Upper lobe of left lung (tissue), 6 donors: Measurements from ENCODE around the gene BRD7. TPM values are rescaled to one million over a fixed set of nuclear protein-coding genes. Genes with fewer than 3 reads are reported as not detected.

Experiments
- ATAC-seq, 2 donors: fragments of 200-7000 bp; cut with Tn5 transposase; one replicate each; pipeline ENCODE4 v1.9.1; 2022; ENCODE audit warnings: mild to moderate bottlenecking in 2 of 2, moderate library complexity in 2 of 2; ENCODE audit not compliant: low FRiP score in 2 of 2
- DNase-seq, 2 donors: peaks; one replicate each; pipeline ENCODE4 v3.0.0-alpha.2; 2019 to 2020
- H3K27ac ChIP-seq, 4 donors: fragments of 200-600 bp; sonication (generic); one replicate each; pipeline ENCODE4 v1.5.1; 2016 to 2019
- H3K27me3 ChIP-seq, 4 donors: fragments of 200-600 bp; sonication (generic); one replicate each; pipeline ENCODE4 v1.5.1; 2017 to 2019
- H3K36me3 ChIP-seq, 4 donors: fragments of 200-600 bp; sonication (generic); one replicate each; pipeline ENCODE4 v1.5.1; 2016 to 2019
- H3K4me1 ChIP-seq, 4 donors: fragments of 200-600 bp; sonication (generic); one replicate each; pipeline ENCODE4 v1.5.1; 2018 to 2019
- H3K4me3 ChIP-seq, 4 donors: fragments of 200-600 bp; sonication (generic); one replicate each; pipeline ENCODE4 v1.5.1; 2017 to 2019; ENCODE audit warnings: mild to moderate bottlenecking in 2 of 4, moderate library complexity in 1 of 4
- H3K9me3 ChIP-seq, 4 donors: fragments of 200-600 bp; sonication (generic); one replicate each; pipeline ENCODE4 v1.5.1; 2018 to 2019
- CTCF ChIP-seq, 6 experiments: fragments of 450-650 bp in 4 of 6; fragments of 200-600 bp in 2 of 6; sonication (generic) in 2 of 6; IDR thresholded peaks; one replicate each; pipeline ENCODE4 v1.5.1; 2016 to 2019; ENCODE audit warnings: antibody characterized with exemption in 6 of 6
- EP300 ChIP-seq, 4 donors: sonication (generic); formaldehyde crosslinking; IDR thresholded peaks; one replicate each; pipeline ENCODE4 v1.5.1; 2017; ENCODE audit warnings: antibody characterized with exemption in 4 of 4, control low read depth in 2 of 4
- POLR2A ChIP-seq, 4 donors: fragments of 450-650 bp; IDR thresholded peaks; one replicate each; pipeline ENCODE4 v1.5.1; 2016 to 2017; ENCODE audit warnings: antibody characterized with exemption in 4 of 4, mild to moderate bottlenecking in 2 of 4
- POLR2AphosphoS5 ChIP-seq, 2 donors: sonication (generic); formaldehyde crosslinking; IDR thresholded peaks; one replicate each; pipeline ENCODE4 v1.5.1; 2017; ENCODE audit warnings: antibody characterized with exemption in 2 of 2
- WGBS, 2 donors: methylation state at CpG; one replicate each; pipeline ENCODE4 v1.1.5; 2017 to 2018; 5-methylcytosine and 5-hydroxymethylcytosine counted together
- total RNA-seq, 6 donors: library from RNA; depleted of rRNA in 4 of 6; stranded (reverse); fragments of >200 nt in 4 of 6; gene quantifications; one replicate each; pipeline versions ENCODE4 v1.1.0 to v1.2.1, GENCODE V29; 2016 to 2021
- donor health status: DM: no; HTN: no; CAD: no; lungs with moderate emphysema.
- donor health status: DM: no; HTN: yes; CAD: no; lungs with severe emphysema.

The BRD7 gene
- total RNA-seq, 6 donors from 2014 or later = 41.5 to 68.2 (median 53.4) TPM

GRCh38 chr16:50282010-50282538, 86.7 kb downstream of the BRD7 start:
- Histone ChIP-seq H3K9me3 (no peaks in the 10 kb centered on the region), H3K27me3 (no peaks in the 10 kb centered on the region), H3K4me1 (peaks cover 41 to 77% (median 68%) of the 10 kb centered on the region in 4 donors), H3K36me3 (no peaks in the 10 kb centered on the region), H3K4me3 (peak overlapping the region in 2 of 4 donors; percentile 20 to 24), H3K27ac (peak overlapping the region; percentile 70 to 86 (median 80))
- peak; percentile 80 to 86 for ATAC-seq
- peak; percentile 86 to 89 for DNase-seq
- TF ChIP-seq POLR2AphosphoS5 (IDR thresholded peaks at IDR 0.05) (peak; percentile 27 to 56), POLR2A (IDR thresholded peaks at IDR 0.05) (no peak)
- 43 to 57% methylated on average over 3 to 7 of the region's 7 CpGs for WGBS, 2 donors

GRCh38 chr16:50281391-50282009, 87.3 kb downstream of the BRD7 start:
- DNase-seq (peak in 1 of 2 donors; percentile 39), ATAC-seq (no peak)
- Histone ChIP-seq H3K36me3 (no peaks in the 10 kb centered on the region), H3K27me3 (no peaks in the 10 kb centered on the region), H3K4me3 (peak overlapping the region in 2 of 4 donors; percentile 20 to 24), H3K4me1 (peaks cover 41 to 77% (median 68%) of the 10 kb centered on the region in 4 donors), H3K27ac (peak overlapping the region; percentile 70 to 86 (median 80)), H3K9me3 (no peaks in the 10 kb centered on the region)
- TF ChIP-seq EP300 (IDR thresholded peaks at IDR 0.05) (no peak), POLR2AphosphoS5 (IDR thresholded peaks at IDR 0.05) (no peak), POLR2A (IDR thresholded peaks at IDR 0.05) (no peak), CTCF (IDR thresholded peaks at IDR 0.05) (no peak)
- 60 to 72% methylated on average over 9 to 21 of the region's 21 CpGs for WGBS, 2 donors

GRCh38 chr16:50280932-50281331, 87.9 kb downstream of the BRD7 start:
- no peaks in the 10 kb centered on the region for H3K9me3 ChIP-seq
- no peaks in the 10 kb centered on the region for H3K27me3 ChIP-seq
- no peaks in the 10 kb centered on the region for H3K36me3 ChIP-seq
- H3K27ac ChIP-seq = peak overlapping the region; percentile 70 to 86 (median 80)
- TF ChIP-seq CTCF (IDR thresholded peaks at IDR 0.05) = no peak
- no peak for TF ChIP-seq EP300 (IDR thresholded peaks at IDR 0.05)
- TF ChIP-seq POLR2AphosphoS5 (IDR thresholded peaks at IDR 0.05) = no peak
- TF ChIP-seq POLR2A (IDR thresholded peaks at IDR 0.05) = no peak
- no peak for ATAC-seq
- no peak for DNase-seq
- peaks cover 41 to 81% (median 72%) of the 10 kb centered on the region in 4 donors for H3K4me1 ChIP-seq
- H3K4me3 ChIP-seq = peak overlapping the region in 1 of 4 donors; percentile 24
- 91 to 100% methylated on average over 1 to 5 of the region's 5 CpGs for WGBS, 2 donors

GRCh38 chr16:50279504-50279865, 89.3 kb downstream of the BRD7 start:
- 53 to 55% methylated on average over 2 of the region's 2 CpGs for WGBS, 2 donors
- H3K9me3 ChIP-seq = no peaks in the 10 kb centered on the region
- ATAC-seq (no peak), DNase-seq (no peak)
- H3K4me1 ChIP-seq = peaks cover 36 to 79% (median 67%) of the 10 kb centered on the region in 4 donors
- H3K36me3 ChIP-seq = no peaks in the 10 kb centered on the region
- no peaks in the 10 kb centered on the region for H3K27me3 ChIP-seq
- H3K27ac ChIP-seq = peak overlapping the region; percentile 30 to 68 (median 53)
- TF ChIP-seq POLR2AphosphoS5 (IDR thresholded peaks at IDR 0.05) (no peak), EP300 (IDR thresholded peaks at IDR 0.05) (no peak)
- peak overlapping the region in 1 of 4 donors; percentile 1 for H3K4me3 ChIP-seq

GRCh38 chr16:50278251-50278650, 90.5 kb downstream of the BRD7 start:
- Histone ChIP-seq H3K4me3 (no peak overlapping the region), H3K36me3 (no peaks in the 10 kb centered on the region), H3K27me3 (no peaks in the 10 kb centered on the region), H3K4me1 (peaks cover 25 to 77% (median 63%) of the 10 kb centered on the region in 4 donors), H3K9me3 (no peaks in the 10 kb centered on the region), H3K27ac (peak overlapping the region in 1 of 4 donors; percentile 62)
- ATAC-seq = no peak
- 77 to 86% methylated on average over 3 of the region's 3 CpGs for WGBS, 2 donors
- no peak for DNase-seq
- TF ChIP-seq EP300 (IDR thresholded peaks at IDR 0.05) = no peak
- TF ChIP-seq POLR2AphosphoS5 (IDR thresholded peaks at IDR 0.05) = no peak
- no peak for TF ChIP-seq POLR2A (IDR thresholded peaks at IDR 0.05)
- TF ChIP-seq CTCF (IDR thresholded peaks at IDR 0.05) = no peak
